ENCODE results near the gene LIPC.
"Not testable (repeated sequence)": the region's sequence is repeated elsewhere in the genome, so short reads cannot be mapped to it uniquely, and the experiment has no call there.

Gene LIPC

DNA sequence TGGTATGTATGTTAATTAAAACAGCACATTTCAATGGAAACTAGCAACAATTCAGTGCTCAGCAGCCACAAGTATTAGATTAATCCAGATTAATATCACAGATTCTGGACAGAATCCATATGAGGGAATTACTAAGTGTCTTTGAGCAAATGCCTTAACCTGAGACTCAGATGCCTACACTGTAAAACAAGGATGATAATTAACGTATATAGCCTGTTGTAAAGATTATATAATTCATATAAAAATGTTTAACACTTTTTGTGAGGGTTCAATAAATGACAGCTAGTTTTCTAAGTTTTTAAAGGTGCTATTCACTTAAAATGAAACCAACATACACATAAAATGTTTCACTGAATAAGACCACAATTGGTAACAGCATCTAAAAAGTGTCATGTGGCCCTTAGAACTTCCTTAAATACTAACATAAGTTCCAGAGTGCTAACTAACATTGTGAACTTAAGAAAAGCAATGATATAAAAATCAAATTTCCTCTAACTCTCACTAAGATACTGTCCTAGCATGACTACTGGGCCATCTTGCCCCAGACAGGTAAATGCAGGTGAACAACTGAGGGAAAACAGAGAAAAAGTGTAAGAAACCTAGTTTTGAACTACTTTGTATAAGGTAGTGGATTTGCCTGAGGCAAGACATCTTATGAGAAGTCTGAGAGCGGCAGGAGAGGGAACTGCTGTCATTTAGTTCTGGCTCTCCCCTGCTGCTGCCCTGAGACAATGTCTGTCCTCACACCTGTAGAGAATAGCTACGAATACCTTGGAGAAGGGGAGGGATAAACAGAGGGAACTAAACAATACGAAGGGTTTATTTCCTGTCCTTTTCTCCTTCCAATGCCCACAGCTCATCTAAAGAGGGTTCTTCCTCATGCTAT is 166.4 kb downstream of the LIPC start:
- H3K4me1 ChIP-seq (ENCODE audit: control insufficient read depth, insufficient read depth, low read length, poor library complexity, severe bottlenecking), result no peaks in the 10 kb centered on the region
- no peak overlapping the region for H3K27ac ChIP-seq (ENCODE audit: insufficient read depth, low read length, poor library complexity, severe bottlenecking)
- no peaks in the 10 kb centered on the region for H3K27me3 ChIP-seq (replicated peaks; ENCODE audit: control insufficient read depth, insufficient read depth, low read length, poor library complexity, severe bottlenecking)
- H3K4me3 ChIP-seq (ENCODE audit: insufficient read depth, low read depth, low read length, poor library complexity, severe bottlenecking), result no peak overlapping the region
- H3K36me3 ChIP-seq (ENCODE audit: control insufficient read depth, insufficient read depth, low read length), result peaks cover 16% of the 10 kb centered on the region
- DNase-seq, result no peak
- no peaks in the 10 kb centered on the region for H3K9me3 ChIP-seq (ENCODE audit: control insufficient read depth, low read length)

DNA sequence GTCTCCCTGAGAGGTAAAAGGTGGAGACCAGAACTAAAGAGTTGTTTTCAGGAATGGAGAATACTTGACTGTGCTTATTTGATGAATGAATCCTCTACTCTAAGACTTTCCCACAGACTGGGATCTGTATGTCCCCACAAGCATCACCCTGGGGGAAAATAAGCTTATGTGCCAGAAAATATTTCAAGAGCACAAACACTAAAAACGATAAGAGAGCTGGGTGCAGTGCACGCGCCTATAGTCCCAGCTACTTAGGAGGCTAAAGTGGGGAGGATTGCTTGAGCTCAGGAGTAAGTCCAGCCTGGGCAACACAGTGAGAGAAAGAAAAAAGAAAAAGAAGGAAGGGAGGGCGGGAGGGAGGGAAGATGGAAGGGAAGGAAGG is 167.0 kb downstream of the LIPC start:
- no peak overlapping the region for H3K27ac ChIP-seq (ENCODE audit: insufficient read depth, low read length, poor library complexity, severe bottlenecking)
- no peaks in the 10 kb centered on the region for H3K9me3 ChIP-seq (ENCODE audit: control insufficient read depth, low read length)
- H3K27me3 ChIP-seq (replicated peaks; ENCODE audit: control insufficient read depth, insufficient read depth, low read length, poor library complexity, severe bottlenecking), result no peaks in the 10 kb centered on the region
- H3K4me3 ChIP-seq (ENCODE audit: insufficient read depth, low read depth, low read length, poor library complexity, severe bottlenecking), result no peak overlapping the region
- peaks cover 20% of the 10 kb centered on the region for H3K36me3 ChIP-seq (ENCODE audit: control insufficient read depth, insufficient read depth, low read length)
- DNase-seq, result no peak
- H3K4me1 ChIP-seq (ENCODE audit: control insufficient read depth, insufficient read depth, low read length, poor library complexity, severe bottlenecking), result no peaks in the 10 kb centered on the region

DNA sequence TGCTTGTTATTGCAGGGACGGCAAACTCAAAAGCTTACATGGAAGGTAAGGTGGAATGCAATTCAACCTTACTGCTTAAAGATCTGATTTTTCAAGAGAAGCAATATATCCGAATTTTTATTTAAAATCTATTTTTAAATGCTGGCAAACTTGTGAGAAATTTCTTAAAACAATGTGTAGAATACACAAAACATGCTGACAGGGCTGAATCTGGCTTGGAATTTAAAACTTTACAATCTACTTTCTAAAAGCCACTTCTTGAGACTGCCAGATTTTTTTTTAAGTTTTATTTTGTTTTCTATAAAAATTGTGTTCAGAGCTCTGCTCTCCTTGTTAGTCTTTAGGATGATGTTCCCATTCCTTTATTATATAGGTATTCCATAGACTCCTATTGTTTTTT is 171.0 kb downstream of the LIPC start:
- no peaks in the 10 kb centered on the region for H3K9me3 ChIP-seq (ENCODE audit: control insufficient read depth, low read length)
- no peak overlapping the region for H3K27ac ChIP-seq (ENCODE audit: insufficient read depth, low read length, poor library complexity, severe bottlenecking)
- no peaks in the 10 kb centered on the region for H3K4me1 ChIP-seq (ENCODE audit: control insufficient read depth, insufficient read depth, low read length, poor library complexity, severe bottlenecking)
- peaks cover 8% of the 10 kb centered on the region for H3K36me3 ChIP-seq (ENCODE audit: control insufficient read depth, insufficient read depth, low read length)
- DNase-seq, result no peak
- no peaks in the 10 kb centered on the region for H3K27me3 ChIP-seq (replicated peaks; ENCODE audit: control insufficient read depth, insufficient read depth, low read length, poor library complexity, severe bottlenecking)
- no peak overlapping the region for H3K4me3 ChIP-seq (ENCODE audit: insufficient read depth, low read depth, low read length, poor library complexity, severe bottlenecking)

DNA sequence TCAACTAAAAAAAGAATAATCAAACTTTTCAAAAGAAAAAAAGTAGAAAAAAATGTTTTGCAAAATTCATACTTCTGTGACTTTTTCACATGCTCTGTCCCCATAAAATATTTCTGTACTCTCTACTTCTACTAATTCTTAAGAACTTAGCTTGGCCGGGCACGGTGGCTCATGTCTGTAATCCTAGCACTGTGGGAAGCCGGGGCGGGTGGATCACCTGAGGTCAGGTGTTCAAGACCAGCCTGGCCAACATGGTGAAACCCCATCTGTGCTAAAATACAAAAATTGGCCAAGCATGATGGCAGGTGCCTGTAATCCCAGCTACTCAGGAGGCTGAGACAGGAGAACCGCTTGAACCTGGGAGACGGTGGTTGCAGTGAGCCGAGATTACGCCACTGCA is 172.1 kb downstream of the LIPC start:
- not testable (repeated sequence) for H3K4me3 ChIP-seq (ENCODE audit: insufficient read depth, low read depth, low read length, poor library complexity, severe bottlenecking); DNase-seq; H3K27me3 ChIP-seq (replicated peaks; ENCODE audit: control insufficient read depth, insufficient read depth, low read length, poor library complexity, severe bottlenecking); H3K9me3 ChIP-seq (ENCODE audit: control insufficient read depth, low read length); H3K4me1 ChIP-seq (ENCODE audit: control insufficient read depth, insufficient read depth, low read length, poor library complexity, severe bottlenecking); H3K36me3 ChIP-seq (ENCODE audit: control insufficient read depth, insufficient read depth, low read length); H3K27ac ChIP-seq (ENCODE audit: insufficient read depth, low read length, poor library complexity, severe bottlenecking)

DNA sequence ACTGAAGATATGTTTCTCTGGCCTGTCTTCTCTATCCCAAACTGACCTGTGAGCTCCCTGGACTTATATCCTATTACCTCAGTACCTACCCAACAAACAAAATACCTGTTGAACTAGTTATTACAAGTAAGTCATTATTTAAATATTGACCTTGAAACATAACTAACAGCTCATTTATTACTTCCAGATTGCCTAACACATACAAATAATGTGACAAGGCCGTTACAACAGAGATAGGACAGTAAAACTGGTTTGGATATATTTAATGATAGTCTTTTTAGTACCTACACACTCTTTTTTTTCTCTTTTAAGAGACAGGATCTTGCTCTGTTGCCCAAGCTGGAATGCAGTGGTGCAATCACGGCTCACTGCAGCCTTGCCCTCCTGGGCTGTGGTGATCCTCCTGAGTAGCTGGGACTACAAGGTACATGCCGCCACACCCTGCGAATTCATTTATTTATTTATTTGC is 172.7 kb downstream of the LIPC start:
- Histone ChIP-seq H3K27me3 (replicated peaks; ENCODE audit: control insufficient read depth, insufficient read depth, low read length, poor library complexity, severe bottlenecking) (no peaks in the 10 kb centered on the region), H3K36me3 (ENCODE audit: control insufficient read depth, insufficient read depth, low read length) (peaks cover 6% of the 10 kb centered on the region), H3K4me3 (ENCODE audit: insufficient read depth, low read depth, low read length, poor library complexity, severe bottlenecking) (no peak overlapping the region), H3K4me1 (ENCODE audit: control insufficient read depth, insufficient read depth, low read length, poor library complexity, severe bottlenecking) (no peaks in the 10 kb centered on the region), H3K27ac (ENCODE audit: insufficient read depth, low read length, poor library complexity, severe bottlenecking) (no peak overlapping the region), H3K9me3 (ENCODE audit: control insufficient read depth, low read length) (no peaks in the 10 kb centered on the region)
- DNase-seq, result no peak

DNA sequence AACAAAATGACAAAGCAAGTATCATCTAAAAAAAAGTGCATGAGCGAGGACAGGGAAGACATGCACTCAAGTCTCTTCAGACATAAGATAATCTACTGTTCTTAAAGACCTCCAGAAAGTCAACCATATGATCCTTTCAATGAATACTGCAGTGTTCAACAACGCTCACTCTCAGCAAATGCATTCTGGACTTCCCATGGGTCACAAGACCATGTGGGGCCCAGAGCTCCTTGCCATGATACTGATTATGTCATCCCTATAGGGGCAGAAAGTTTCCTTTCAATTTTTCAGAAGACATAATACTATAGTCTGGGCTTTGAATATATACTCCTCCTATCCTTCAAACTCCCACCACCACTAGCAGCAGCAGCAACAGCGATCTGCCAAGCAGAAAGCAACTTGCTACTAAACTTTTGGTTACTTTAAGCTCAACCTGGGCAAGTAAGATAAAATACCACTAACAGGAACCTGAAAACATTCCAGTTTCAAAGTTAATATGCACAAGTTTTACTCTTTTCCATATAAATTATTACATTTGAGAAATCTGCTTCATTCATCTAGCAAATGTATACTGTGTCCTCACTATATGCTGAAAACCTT is 174.2 kb downstream of the LIPC start:
- Histone ChIP-seq H3K4me3 (ENCODE audit: insufficient read depth, low read depth, low read length, poor library complexity, severe bottlenecking) (no peak overlapping the region), H3K27me3 (replicated peaks; ENCODE audit: control insufficient read depth, insufficient read depth, low read length, poor library complexity, severe bottlenecking) (no peaks in the 10 kb centered on the region), H3K27ac (ENCODE audit: insufficient read depth, low read length, poor library complexity, severe bottlenecking) (no peak overlapping the region), H3K9me3 (ENCODE audit: control insufficient read depth, low read length) (no peaks in the 10 kb centered on the region), H3K36me3 (ENCODE audit: control insufficient read depth, insufficient read depth, low read length) (peaks cover 8% of the 10 kb centered on the region), H3K4me1 (ENCODE audit: control insufficient read depth, insufficient read depth, low read length, poor library complexity, severe bottlenecking) (no peaks in the 10 kb centered on the region)
- DNase-seq, result no peak

DNA sequence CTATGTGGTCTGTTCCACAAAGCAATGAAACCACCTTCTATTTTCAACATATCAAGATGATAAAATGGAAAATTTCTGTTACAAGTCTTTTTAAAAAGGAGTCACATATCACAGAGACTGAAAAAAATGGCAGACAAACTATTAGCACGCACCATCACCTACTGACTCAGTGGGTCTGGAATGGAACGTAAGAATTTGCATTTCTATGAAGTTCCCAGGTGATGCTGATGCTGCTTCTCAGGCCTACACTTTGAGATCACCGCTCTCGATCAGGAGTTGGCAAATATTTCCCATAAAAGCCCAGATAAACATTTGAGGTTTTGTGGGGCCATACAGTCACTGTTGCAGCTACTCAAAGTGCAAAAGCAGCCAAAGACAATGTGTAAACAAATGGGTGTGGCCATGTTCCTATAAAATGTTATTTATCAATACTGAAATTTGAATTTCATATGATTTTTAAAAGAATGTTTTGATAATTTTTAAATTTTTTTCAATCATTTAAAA is 174.8 kb downstream of the LIPC start:
- no peaks in the 10 kb centered on the region for H3K27me3 ChIP-seq (replicated peaks; ENCODE audit: control insufficient read depth, insufficient read depth, low read length, poor library complexity, severe bottlenecking)
- H3K4me3 ChIP-seq (ENCODE audit: insufficient read depth, low read depth, low read length, poor library complexity, severe bottlenecking), result no peak overlapping the region
- no peaks in the 10 kb centered on the region for H3K9me3 ChIP-seq (ENCODE audit: control insufficient read depth, low read length)
- H3K27ac ChIP-seq (ENCODE audit: insufficient read depth, low read length, poor library complexity, severe bottlenecking), result no peak overlapping the region
- DNase-seq, result no peak
- H3K36me3 ChIP-seq (ENCODE audit: control insufficient read depth, insufficient read depth, low read length), result peaks cover 10% of the 10 kb centered on the region
- no peaks in the 10 kb centered on the region for H3K4me1 ChIP-seq (ENCODE audit: control insufficient read depth, insufficient read depth, low read length, poor library complexity, severe bottlenecking)

DNA sequence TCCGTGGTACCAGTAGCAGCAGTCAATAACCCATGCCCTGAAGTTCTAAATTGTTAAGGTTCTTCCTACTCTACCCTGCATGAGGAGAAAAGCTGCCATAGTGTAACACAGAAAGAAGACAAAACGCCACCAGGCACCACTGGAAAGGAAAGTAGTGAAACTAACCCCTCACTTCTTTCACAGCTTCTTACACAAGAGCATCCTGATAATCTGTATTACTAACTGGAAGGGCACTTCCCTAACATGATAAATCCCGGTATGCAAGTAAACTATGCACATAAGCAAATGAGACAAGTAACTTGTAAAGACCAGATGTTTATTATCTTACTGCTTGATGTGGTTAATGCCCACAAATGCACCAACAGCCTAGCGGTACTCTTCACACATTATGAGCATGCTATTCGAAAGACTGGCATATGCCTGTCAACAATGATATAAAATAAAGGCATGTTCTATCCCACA is 176.4 kb downstream of the LIPC start:
- H3K27ac ChIP-seq (ENCODE audit: insufficient read depth, low read length, poor library complexity, severe bottlenecking), result no peak overlapping the region
- H3K4me3 ChIP-seq (ENCODE audit: insufficient read depth, low read depth, low read length, poor library complexity, severe bottlenecking), result no peak overlapping the region
- no peaks in the 10 kb centered on the region for H3K27me3 ChIP-seq (replicated peaks; ENCODE audit: control insufficient read depth, insufficient read depth, low read length, poor library complexity, severe bottlenecking)
- no peak for DNase-seq
- no peaks in the 10 kb centered on the region for H3K9me3 ChIP-seq (ENCODE audit: control insufficient read depth, low read length)
- H3K36me3 ChIP-seq (ENCODE audit: control insufficient read depth, insufficient read depth, low read length), result peaks cover 8% of the 10 kb centered on the region
- no peaks in the 10 kb centered on the region for H3K4me1 ChIP-seq (ENCODE audit: control insufficient read depth, insufficient read depth, low read length, poor library complexity, severe bottlenecking)

DNA sequence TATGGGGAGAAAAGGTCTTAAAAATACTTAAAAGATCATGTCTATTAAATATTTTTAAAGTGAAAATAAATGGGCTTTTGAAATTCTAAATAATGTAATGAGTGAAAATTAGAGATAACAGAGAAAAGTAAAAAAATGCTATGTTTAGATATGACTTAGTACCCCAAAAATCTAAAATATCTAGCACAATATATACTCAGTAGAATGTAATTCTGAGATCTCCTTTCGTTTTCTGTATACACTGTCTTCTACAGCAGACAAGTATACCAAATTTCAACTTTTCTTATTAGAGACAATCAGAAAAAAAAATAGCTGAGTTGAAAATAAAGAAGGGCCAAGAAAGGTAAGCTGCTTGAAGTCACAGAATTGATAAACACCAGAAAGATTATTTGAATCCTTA is 176.9 kb downstream of the LIPC start:
- H3K27me3 ChIP-seq (replicated peaks; ENCODE audit: control insufficient read depth, insufficient read depth, low read length, poor library complexity, severe bottlenecking), result no peaks in the 10 kb centered on the region
- no peak overlapping the region for H3K27ac ChIP-seq (ENCODE audit: insufficient read depth, low read length, poor library complexity, severe bottlenecking)

More for the DNA sequence above, 176.9 kb downstream of the LIPC start:
- no peaks in the 10 kb centered on the region for H3K9me3 ChIP-seq (ENCODE audit: control insufficient read depth, low read length)
- no peaks in the 10 kb centered on the region for H3K4me1 ChIP-seq (ENCODE audit: control insufficient read depth, insufficient read depth, low read length, poor library complexity, severe bottlenecking)
- DNase-seq, result no peak
- no peak overlapping the region for H3K4me3 ChIP-seq (ENCODE audit: insufficient read depth, low read depth, low read length, poor library complexity, severe bottlenecking)
- peaks cover 7% of the 10 kb centered on the region for H3K36me3 ChIP-seq (ENCODE audit: control insufficient read depth, insufficient read depth, low read length)

All from effector memory CD4-positive, alpha-beta T cell (primary cell).